GM21786 (cell line): ENCODE data around the gene CUX1.

Experiments
- ATAC-seq: cut with Tn5 transposase; IDR thresholded peaks from one replicate; pipeline ENCODE4 v1.9.1; 2021; ENCODE audit not compliant: unreplicated experiment

CUX1 gene

DNA sequence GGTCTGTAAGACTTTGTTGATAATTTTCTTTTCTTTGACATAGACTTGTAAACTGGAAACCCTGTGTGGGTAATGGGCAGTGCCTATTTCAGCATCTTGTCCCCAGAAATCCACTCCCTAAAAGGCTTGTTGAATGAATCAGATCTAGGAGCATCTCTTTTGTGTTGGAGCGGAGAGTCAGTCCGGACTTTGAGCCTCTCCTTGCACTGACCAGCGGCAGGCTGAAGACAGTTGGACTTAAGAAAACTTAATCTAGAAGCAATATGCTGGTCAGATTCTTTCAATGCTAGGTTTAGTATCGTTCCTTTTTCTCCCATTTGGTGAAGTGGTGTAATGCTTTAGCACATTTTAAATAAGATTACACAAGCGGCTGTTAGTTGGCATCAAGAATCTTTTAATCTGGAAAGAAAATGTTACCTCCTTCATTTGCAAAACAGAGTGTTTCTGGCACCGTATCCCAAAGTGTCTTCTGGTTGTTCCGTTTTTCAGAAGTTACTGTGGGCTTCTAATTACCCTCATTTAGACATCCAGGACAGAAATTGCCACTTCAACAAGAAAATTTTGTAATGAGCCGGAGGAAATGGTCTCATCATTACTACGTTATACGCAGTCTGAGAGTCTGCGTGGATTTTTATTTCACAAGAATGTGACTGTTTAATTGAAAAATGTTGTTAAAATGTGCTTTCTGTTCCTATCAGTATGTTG, 74.7 kb downstream of the CUX1 start:
- no peak for ATAC-seq

DNA sequence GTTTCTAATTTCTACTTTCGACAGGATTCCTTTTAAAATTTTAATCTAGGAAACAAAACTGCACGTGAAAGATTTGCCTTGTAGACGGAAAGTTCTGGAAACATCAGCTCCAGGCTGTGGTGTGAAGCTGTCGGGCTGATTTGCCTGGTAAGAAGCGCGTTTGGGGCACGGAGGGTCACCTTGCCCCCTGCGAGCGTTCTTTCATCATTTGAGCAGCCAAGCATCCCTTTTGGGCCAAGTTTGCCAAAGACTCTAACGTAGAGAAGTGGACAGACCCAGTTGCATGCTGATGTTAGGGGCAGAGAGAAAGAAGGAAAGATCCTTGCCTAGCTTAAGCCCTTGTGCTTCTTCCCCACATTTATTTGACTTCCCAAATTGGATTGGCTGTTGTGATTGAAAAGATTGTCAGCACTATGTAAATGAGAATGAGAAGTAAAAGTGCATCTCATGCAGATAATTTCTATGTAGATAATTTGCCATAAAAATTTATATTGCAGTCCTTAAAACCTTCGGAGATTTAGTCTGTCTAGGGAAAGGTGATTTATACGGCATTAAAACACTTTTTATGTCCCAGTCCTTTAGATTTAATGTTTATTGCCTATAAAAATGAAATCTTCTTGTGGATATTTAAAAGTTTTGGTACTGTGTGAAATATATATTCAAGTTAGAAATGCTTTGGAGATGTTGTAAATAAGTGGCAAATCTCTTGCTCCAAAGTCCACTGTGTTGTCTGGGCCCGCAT, 76.1 kb downstream of the CUX1 start:
- ATAC-seq = no peak

DNA sequence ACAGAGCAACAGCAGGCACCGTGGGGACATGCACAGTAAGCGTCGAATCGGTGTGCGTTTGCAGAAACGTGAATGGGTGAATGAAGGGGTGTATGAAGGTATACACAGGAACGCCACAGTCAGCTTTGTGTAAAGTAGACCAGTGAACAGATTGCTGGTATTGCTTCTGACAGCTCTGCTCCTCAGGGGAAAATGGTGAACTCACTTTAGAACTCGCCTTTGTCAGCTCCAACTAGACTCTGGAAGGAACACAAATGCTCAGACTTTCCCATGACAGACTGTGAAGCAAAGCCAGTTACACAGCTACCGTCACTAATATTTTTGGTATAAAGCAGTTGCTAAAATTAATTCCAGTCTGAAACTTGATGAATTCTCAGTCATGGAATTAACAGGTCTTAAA, 78.9 kb downstream of the CUX1 start:
- ATAC-seq = no peak

DNA sequence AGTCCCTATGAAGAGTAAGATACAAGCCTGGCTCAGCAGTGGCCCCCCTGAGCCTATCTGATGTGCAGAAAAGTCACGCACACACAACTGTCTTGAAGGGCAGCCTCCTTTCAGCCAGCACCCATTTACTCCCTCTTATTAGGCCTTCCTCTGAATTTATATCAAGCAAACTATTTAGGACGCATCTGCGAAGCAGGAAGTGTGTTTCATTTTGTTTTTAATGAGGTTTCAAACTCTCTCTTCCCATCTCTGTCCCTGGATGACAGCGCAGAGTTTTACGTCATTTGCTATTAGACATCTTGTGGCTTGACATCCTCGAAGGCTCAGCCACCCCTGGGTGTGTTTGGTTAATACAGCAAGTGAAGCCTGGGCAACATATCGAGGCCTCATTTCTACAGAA, 79.5 kb downstream of the CUX1 start:
- ATAC-seq = no peak

DNA sequence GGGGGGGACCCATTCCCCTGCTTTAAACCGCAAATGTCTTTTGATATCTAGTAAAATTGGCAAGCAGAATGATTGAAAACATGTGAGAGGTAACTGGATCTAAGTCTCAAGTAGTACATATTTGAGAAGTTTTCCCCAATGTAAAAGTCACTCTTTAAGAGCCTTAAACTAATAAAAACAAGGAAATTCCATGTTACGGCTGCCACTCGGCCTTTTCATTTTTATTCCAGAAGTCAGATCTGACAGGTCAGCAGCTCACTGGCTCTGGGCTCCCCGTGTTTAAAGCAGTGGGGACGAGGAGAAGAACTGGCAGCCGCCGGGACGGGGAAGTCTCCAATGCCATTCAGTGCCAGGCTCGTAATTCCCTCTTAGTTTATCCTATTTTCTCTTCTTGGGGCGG, 80.7 kb downstream of the CUX1 start:
- no peak for ATAC-seq

DNA sequence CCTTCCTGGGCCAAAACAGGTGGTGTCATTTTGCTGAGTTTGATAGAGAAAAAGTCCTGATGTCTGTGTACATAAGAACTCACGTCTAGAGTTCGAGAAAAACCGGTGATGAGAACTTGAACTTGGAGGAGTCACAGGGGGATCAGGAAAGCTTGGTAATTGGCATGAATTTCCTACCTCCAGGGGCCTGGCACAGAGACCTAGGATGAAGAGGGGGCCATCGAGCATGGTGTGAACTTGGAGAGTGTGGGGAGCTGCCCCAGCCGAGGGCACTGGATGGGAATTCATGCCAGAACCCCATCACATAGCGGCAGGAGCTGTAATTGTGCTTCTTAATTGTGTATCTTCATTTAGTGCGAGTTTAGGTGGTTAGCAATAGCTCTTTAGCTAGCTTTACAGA, 82.2 kb downstream of the CUX1 start:
- no peak for ATAC-seq

DNA sequence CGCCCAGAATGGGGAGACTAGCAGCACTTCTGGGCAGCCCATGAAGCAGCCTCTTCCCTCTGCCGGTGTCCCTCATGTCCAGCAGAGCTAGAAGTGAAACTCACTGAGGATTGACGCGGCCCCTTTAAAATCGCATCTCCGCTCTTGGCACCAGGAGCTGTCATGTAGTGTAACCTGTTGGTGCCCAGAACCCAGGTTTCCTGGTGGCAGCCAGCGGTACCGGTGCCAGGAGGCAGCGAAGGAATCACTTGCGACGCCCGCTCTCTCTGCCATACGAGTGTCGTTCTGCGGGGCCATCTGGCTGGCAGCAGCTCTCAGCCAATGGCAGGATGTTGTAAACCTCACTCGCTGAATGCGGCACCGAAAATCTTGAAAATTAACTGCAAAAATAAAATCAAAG, 82.7 kb downstream of the CUX1 start:
- ATAC-seq = no peak

DNA sequence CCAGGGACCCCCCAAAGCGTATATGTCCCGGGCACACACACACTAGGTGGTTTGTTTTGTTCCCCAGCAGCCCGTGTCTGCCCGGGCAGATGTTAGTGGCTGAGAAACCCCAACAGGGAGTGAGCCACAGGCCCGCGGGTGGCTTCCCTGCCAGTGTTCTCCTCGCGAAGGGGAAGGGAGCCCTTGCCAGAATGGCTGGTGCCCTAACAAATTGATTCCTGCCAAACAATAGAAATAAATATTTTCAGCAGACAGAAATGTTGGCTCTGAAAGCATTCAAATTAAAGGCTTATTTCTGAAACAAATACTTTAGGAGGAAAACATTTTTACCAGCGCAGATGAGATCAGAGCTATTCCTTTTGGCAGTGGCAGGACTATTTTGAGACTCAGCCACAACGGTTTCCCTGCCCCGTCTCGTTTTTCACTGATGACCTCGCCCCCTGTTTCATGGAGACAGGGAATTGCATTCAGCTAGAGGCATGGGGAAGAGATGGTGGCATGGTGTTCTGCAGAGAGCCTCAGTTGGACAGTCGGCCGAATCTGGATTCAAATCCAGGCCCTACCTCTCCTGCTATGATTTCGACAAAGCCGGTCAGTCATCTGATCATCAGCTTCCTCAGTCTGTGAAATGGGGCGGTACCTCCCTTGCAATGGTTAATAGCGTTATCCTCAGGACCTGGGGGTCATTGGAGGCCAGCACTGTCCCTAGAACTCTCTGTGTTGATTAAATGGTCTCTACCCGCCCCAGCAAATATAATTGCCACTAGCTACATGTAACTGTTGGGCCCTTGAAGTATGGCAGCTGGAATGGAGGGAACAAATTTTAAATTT, 84.5 kb downstream of the CUX1 start:
- ATAC-seq = no peak

DNA sequence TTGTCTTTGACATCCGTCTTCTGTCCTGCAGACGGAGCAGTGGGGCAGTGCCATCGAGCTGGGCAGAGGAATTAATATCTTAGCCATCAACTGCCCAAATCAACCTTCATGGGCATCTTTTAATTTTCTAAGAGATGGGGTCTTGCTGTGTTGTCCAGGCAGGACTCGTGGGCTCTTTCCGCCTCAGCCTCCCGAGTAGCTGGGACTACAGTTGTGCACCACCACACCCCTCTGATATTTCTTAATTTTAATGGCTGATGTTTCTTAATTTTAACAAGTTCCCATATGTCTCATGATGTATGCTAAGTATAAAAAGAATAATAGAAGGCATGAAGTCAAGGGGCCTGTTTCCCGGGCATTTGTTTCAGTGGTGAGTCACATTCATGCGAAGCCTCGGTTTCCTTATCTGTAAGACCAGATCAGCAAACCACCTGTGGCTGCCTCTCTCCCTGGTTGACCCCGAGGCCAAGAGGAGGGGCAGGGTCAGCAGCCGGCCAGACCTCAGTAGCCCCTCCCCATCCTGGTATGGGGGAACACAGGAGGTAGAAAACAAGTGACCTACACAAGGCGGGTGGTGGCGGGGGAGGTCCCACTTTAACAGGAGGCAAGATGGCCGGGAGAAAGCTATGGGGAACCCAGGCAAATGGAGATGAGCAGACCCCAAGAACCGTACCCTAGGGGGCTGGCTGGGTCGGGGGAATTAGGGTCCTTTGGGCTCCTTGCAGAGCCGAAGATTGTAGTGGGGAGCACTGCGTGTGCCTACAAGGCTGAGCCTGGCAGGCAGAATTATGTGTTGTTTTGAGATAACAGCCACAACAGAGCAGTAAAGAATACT, 85.5 kb downstream of the CUX1 start:
- ATAC-seq = no peak

DNA sequence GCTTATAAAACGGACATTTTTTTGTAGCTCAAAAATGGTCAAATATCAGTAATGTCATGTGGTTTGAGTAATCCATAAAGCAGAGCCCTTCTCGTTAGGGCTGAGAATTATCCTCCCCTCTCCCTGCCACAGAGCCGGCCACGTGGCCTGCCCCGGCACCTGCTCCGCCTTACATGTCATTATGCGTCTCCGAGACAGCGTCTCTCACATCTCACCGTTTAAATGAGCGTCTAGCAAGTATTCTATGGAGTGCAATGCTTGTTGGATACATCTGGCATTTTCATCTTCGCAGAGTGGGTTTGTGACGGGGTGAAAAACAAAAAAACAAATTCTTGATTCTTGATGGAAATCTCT, 86.1 kb downstream of the CUX1 start:
- no peak for ATAC-seq

DNA sequence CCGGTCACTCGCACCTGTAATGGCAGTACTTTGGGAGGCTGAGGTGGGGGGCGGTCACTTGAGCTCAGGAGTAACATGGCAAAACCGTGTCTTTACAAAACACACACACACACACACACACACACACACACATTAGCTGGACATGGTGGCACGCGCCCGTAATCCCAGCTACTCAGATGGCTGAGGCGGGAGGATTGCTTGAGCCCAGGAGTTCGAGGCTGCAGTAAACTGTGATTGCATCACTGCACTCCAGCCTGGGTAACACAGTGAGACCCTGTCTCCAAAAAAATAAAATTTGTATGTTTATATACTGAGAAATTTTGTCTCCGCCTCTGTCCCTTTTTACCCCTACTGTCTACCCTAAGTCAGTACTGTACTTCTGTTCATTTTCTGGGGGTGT, 86.6 kb downstream of the CUX1 start:
- ATAC-seq = no peak

DNA sequence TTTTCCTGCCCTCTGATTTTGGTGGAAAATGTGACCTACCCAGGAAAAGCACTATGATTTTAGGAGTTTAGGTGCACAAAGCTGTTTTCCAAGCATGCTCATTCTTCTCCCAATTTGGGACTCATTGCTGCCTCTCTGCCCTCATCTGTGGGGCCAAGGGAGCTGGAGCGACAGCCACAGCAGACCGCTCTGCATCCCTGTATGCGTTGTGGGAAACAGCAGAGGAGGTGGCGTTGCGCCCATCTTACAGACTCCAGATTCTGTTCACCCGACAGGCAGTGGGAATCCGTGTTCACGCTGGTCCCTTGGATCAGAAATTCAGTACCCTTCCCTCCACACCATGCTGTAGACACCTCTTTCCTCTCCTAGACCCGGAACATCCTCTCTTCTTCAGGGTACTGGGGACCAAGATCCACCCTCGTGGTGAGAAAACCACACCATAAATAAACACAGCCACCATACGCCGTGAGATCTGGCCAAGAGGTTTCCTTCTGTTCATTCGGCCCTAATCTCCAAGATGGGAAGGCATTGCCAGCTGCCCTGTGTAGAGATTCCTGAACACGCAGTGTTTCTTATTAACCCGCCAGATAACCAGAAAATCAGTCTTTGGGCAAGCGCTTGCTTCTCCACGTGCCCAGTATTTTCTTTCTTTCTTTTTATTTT, 87.9 kb downstream of the CUX1 start:
- no peak for ATAC-seq

DNA sequence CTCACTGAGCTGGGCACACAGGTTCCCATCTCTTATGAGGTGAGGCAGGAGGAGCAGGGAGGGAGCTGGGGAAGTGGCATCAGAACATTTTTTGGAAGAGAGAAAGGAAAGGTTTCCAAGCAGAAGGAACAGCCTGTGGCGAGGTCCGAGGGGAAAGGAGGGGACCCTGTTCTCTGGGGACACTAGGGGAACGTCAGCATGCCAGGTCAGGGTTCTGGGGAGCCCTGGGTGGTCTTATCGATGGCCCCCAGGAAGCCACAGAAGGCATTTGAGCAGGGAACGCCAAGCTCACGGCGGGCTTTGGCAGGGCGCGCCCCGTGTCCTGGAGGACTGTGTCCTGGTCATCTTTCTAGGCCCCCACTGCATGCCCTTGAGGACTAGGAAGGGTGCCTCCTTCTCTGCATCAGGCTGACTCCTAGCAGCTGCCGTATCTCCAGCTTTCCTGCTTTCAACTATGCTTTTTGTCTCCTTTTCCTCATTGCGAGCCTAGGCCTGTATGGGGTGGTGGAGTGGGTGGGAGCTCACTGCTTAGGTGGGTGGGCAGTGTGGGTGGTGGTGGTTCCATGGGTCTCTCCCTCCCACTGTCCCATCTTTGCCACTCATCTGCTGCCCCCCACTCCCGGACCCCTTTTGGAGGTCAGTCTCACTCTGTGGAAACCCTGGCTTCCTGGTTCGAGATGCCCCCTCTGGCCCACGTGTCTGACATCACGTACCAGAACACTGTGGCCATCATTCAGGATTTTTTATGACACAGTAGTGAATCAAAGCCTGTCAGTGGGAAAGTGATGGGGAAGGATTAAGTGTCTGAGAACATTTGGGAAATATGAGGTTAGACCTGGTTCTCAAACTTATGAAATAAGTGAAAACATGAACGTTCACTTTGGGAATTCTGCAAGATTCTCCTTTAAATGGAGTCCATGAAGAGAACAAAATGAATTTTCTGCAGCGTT, 89.1 kb downstream of the CUX1 start:
- no peak for ATAC-seq

DNA sequence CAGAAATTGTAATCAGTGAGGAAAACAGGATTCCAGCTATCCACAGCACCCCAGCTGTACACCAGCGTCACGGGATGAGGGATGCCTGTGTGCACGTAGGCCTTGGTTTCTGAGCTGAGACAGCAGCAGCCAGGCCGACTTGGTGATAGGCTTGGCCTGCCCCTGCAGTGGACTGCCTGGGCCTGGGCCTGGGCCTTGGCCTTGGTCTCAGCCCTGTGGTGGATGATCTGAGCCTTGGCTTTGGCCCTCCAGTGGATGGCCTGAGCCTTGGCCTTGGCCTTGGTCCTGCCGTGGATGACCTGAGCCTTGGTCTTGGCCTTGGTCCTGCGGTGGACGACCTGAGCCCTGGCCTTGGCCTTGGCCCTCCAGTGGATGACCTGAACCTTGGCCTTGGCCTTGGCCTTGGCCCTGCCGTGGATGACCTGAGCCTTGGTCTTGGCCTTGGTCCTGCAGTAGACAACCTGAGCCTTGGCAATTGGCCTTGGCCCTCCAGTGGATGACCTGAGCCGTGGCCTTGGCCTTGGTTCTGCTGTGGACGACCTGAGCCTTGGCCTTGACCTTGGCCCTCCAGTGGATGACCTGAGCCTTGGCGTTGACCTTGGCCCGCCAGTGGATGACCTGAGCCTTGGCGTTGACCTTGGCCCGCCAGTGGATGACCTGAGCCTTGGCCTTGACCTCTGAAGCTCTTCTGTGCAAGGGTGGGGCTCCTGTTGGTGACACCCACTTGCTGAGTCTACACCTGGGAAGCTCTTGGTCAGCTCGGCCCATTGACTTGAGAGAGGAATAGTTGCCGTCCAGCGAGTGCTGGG, 93.8 kb downstream of the CUX1 start:
- no peak for ATAC-seq

DNA sequence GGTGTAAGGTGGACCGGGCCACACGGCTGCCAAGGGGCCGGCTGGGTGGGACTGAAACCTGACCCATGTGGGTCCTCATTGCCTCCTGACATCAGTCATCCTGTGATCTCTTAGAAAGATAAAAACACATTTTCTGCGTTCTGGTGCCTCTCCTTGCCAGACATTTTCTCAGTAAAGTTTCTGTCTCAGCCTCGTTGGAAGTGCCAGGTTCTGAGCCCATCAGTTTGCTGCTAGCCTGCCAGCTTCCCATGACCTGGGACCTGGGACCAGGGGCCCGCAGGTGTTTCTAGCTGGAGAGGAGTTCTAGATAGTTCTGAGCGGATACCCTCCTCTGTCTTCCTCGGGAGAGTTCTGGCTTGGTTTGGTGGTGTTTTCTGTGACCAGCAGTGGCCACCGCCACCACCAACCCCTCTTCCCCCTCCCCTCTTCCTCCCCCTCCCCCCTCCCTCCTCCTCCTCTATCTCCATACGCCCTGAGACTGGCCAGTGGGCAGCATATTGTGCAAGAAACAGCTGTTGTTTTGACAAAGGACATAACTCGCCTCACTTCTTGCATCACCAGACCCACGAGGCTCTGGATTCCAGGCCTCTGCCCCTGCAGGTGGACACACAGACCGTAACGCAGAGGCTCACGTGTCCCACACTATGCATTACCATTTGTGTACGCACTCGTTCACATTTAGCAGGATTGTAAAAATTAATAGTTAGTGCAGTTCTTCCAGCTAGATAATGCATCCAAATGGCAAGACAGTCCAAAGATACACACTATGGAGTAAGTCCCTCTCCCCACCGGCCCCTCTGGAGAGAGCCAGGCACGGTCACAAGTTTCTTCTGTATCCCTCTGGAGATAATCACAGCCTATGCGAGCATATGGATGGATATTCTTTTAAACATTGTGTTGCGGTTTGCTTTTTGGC, 94.6 kb downstream of the CUX1 start:
- no peak for ATAC-seq

DNA sequence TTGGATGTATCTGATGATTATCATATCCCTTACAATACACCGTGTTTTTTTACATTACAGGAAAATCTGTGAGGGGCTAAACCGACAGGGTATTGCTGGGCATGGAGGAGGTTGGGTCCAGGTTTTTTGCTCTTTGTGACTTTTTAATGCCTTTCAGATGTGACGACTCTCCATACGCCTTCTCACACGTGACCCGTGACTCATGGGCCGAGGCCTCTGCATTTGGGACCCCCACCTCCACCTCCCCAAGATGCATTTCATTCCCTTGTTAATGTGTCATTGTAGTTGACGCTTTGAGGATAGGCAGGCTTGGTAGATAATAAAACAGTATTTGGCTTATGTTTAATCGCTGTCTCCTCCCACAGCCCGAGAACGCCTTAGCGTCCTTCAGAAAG, 95.3 kb downstream of the CUX1 start:
- ATAC-seq = no peak

DNA sequence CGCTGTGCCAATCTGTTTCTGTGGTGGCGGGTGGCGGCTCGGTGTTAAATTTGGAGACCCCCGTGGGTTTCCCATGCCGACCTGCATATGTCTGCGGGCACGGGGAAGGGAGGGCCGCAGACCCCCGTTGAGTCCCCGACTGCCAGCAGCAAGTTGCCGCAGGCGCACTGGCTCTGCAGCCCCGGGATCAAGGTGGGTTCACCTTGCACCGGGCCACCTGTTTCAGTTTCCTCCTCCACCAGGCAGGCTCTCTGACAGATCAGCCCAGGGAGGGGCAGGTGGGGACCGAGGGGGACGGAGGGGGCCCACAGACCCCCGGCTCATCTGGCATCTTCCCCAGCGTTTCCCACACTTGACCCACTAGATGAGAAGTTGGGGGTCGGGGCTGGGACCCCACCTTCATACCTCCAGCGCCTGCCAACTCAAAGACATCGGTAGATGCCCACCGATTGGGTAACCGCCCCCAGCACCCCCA, 95.9 kb downstream of the CUX1 start:
- ATAC-seq = no peak

DNA sequence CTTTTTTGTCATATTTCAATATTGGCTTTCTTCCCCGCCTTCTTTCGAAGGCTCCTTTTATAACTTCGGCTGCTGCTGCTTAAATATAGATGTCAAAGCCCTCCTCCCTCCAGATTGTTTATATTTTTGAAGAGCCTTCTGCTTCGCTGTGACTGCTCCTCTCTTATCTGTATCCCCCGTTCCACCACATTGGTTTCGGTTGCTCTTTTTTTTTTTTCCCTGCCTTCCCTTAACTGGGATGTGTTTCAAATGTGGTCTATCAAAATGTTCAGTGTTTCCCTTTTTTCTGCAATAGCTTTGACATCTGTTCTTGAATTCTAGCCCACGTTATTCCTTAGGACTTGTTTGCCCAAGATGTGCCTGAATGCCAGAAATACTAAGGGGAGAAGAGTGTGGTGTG, 96.4 kb downstream of the CUX1 start:
- no peak for ATAC-seq
